Activated naive CD4-positive, alpha-beta T cell treated with Interleukin-2 at 50 U/mL for 16 hours (primary cell): Measurements from ENCODE around the gene FARP2.
"Not testable (repeated sequence)": the region's sequence is repeated elsewhere in the genome, so short reads cannot be mapped to it uniquely, and the experiment has no call there.

Source experiments
- DNase-seq: peaks from one replicate; pipeline ENCODE4 v3.0.0-alpha.2; 2020

FARP2 gene

DNA sequence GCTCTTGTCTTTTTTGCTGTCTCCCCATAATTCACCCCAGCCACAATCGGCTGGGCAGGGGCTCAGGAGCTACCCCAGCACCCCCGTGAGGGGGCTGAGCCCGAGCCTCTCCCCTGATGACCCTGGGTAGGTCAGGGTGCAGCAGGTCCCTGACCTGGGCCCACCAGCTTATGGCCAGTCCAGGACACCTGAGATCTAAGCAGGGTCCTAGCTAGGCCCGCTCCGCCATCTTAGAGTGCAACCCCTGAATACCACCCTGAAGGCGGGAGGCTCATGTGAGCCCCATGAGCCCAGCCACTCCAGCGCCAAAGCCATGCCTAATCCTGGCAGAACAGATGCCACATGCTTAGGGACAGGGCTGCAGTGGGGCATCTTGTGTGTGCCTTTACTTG lies 136.1 kb downstream of the FARP2 start:
- no peak for DNase-seq

- no peak for DNase-seq
These were observed 137.0 kb downstream of the FARP2 start for GRCh38 chr2:241493092-241493491.

DNA sequence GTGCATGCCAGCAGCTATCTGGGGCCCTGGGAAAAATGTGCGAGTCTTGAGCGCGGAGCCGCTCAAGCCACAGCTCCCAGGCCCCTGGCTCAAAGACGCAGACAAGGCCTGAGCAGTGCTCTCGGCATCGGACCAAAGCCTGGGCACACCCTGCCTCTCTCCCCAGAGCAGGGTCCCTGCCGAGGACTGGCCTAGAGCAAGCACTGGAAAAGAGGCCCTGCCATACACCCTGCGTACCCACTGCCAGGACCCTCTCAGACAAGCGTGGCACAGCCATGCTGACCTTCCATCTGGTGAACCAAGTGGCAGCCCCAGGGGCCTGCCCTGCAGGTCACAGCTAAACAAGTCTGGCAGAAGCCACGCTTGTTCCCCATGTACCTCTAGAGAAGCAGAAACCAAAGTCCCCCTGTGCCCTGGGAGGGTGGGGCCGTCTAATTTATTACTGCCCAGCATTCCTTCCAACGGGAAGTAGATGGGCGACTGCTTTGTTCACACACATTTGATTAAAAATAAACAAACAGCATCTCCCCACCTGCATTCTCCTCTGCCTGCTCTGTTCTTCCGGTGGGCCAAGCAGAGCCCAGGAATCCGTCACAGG lies 138.3 kb downstream of the FARP2 start:
- DNase-seq, result no peak

DNA sequence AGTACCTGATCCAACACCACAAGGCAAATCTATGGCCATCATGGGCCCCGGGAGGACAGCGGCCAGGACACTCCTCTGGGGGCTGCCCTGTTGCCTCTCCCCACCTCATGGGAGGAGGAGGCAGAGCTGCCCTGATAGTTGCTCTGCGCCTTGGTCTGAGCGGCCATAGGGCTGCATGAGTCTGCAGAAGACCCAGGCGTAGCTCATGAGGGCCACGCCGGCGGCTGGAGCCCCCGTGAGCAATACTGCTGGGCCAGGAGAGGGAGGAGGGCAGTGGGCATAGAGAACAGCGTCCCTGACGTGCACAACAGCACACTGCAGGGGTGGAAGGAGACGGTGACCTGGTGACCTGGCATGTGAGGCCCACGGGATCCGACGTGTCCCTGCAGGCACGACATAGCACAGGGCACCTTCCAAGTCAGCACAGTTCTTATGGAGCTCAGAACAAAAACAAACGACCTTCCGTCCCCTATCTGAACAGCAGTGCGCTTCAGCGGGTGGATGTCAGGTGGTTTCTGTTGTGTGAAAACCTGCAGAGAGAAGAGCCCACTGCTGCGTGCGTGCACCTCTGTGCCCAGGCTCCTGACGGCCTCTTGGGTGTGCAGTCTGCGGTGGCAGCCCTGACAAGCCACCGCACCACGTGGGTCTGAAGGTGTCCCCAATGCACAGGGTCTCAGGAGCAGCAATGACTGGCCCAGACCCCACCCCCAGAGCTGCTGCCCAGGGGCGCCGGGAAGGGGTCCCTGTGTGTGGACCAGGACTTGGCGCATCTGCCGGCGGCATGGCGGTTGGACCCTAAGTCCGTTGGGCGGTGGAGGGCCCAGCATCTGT lies 139.3 kb downstream of the FARP2 start:
- no peak for DNase-seq

DNA sequence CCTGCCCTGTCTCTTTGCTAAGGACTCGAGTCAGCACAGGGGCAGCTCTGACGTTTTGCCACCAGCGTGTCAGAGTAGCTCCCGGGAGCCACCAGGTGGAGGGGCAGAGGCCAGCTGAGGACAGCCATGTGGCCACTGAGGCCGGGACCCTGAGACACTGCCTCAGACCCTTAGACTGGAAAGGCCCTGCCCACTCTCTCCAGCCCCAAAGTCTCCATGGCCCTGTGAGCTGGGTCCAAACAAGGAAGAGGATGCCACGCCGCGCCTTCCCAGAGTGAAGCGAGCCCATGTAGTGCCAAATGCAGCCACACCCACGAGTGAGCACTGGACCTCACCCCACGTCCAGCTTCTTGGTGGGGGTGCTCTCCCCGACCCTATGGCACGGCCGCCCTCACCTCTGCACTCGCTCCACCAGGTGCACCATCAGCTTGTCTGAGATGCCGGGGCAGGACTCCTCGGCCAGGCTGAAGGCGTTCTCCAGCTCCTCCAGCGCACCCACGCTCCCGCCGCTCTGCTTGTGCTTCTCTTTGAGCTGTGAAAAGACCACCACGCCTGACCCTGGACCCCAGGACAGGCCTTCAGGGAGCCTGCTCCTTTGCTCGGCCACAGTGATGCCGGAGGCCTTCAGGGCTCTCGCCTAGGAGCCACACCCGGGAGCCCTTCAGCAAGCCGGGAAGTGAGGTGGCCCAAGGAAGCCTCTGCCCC lies 140.1 kb downstream of the FARP2 start:
- DNase-seq, result no peak

GRCh38 chr2:241496904-241497877 lies 141.1 kb downstream of the FARP2 start:
- DNase-seq, result no peak

GRCh38 chr2:241498115-241499070 lies 142.3 kb downstream of the FARP2 start:
- DNase-seq, result no peak

DNA sequence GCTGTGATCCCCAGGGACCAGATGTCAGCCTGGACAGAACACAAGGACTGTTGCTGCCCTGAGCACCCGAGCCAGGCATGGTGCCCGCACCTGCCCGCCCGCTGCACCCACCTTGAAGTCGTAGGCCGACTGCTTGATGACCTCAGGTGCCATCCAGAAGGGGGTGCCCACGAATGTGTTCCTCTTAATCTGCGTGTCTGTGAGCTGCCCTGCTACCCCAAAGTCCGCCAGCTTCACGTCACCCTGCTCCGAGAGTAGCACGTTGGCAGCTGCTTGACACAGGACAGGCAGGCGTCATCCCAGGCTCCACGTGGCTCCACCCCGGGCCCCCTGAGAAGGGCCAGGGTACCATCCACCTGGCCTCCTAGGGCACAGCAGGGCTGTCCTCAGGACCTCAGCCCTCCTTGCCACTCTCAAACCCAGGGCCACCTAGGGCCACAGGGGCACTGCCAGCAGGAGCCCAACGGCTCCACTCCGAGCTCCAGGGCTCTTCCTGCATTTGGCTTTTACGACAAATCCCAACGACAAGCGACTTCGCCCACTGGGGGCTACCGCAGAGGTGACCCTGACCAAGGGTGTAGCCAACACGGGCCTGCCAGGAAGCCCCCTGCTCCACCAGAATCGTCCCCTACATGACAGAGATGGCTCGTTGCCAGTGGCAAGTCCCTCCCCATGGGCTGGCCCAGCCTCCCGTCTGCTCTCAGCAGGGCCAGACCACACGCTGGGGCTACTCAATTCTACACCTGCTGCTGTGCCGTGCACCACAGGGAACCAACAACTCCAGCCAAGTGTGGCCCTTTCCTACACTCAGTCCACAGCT lies 143.3 kb downstream of the FARP2 start:
- no peak for DNase-seq

DNA sequence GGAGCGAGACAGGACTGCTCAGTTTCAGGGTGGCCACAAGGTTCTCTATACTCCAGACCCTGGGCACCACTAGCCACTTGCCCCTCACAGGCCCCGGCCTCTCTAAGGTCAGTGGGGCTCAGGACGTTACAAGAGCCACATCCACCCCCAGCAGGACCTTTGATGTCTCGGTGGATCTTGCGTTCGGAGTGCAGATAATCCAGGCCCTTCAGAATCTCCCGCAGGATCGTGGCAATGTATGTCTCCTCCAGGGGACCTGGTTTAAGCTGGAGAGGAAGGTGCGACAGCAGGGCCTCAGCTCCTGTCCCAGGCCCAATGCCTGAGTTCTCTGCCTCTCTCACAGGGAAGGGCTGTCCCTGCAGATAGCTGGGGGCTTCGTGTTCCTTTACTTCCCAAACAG lies 143.9 kb downstream of the FARP2 start:
- no peak for DNase-seq

DNA sequence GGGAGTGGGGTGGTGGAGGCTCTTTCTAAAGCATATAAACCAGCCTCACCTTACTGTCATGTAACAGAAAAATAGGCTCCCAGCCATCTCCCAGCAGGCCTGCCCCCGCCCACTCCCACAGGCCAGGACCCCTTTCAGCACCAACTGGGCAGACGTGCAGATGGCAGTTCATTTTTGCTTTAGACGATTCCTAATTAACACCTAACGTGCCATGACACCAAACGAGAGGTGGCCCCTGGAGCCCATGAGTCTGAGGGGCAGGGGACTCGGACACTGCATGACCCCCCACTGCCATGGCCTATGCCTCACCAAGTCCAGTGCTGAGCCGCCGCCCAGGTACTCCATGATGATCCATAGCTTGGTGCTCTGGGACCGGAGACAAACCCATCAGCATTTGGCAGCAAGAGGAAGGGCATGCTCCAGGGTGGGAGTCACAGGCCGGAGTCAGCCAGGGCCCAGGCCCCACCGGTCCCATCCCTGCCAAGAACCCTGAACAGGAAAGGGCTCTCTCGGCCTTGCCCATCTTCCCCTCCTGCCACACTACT lies 144.4 kb downstream of the FARP2 start:
- no peak for DNase-seq

GRCh38 chr2:241501099-241501541 lies 145.0 kb downstream of the FARP2 start:
- no peak for DNase-seq

DNA sequence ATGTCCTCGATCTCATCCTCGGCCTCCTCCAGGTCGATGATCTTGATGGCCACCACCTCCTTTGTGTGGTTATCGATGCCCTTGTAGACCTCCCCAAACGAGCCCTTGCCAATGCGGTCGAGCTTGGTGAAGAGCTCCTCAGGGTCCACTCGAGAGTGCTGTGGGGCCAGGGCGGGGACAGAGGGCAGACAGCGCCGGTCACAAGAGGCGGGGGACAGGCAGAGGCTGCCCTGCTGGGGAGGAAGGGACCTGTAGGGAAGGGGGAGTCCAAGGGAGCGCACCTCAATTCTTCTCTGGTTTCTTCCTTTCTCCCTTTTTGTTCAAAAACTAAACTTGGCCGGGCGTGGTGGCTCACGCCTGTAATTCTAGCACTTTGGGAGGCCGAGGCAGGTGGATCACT lies 145.5 kb downstream of the FARP2 start:
- no peak for DNase-seq

GRCh38 chr2:241502281-241502680 lies 146.2 kb downstream of the FARP2 start:
- no peak for DNase-seq

DNA sequence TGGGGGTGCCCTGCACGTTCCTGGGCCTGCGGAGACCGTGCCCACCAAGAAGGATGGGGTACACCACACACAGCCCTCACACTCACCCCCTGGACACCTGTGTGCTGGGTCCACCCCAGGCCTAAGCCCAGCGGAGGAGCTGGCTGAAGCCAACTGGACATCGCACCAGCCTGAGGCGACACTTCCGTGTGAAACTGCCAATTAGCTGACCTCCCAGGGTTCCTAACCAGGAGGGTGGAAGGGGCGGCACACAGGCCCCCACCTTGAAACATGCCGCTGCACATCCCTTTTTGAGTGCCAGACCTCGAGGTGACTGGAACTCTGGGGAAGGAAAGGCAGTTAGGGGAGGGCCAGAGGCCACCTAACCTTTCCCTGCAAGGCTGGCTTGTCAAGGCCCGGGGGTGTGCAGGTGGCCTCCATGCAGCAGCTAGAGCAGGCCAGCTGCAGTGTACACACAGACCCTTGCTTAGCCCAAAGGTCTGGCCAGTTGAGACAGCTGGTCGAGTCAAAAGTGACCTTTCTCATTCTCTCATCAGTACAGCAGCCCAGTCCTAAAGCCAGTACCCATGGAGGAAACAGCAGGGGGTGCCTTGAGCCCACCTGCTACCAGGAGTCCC lies 147.8 kb downstream of the FARP2 start:
- DNase-seq, result no peak

DNA sequence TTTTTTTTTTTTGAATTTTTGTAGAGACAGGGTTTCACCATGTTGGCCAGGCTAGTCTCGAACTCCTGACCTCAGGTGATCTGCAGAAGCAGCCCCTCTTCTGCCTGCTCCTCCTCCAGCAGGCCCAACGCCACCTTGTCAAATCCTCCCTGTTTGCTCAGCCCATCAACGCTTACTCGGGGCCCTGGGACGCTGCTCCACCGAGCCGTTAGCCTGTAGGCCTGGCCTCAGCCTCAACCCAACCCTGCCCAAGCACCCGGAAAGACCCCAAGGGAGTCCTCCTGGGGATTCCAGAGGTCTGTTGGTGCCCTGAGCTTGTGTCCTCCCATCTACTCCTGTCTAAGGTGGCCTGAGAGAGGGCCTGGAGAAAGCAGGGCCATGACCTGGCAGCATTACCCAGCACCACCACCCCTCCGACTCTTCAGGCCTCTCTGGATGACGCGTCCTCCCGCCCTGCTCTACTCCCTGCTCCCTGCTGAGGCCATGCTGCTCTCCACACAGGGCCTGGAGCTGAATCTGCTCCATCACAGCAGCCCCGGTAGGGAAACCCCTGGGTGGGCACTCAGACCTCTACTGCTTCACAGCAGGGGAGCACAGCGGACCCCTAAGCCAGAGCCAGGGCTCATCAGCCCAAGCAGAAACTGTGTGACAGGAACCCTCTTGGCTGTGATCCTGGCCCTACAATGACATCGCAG lies 149.1 kb downstream of the FARP2 start:
- DNase-seq, result no peak

GRCh38 chr2:241505781-241506201 lies 149.7 kb downstream of the FARP2 start:
- no peak for DNase-seq

GRCh38 chr2:241506317-241506716 lies 150.2 kb downstream of the FARP2 start:
- DNase-seq, result not testable (repeated sequence)

DNA sequence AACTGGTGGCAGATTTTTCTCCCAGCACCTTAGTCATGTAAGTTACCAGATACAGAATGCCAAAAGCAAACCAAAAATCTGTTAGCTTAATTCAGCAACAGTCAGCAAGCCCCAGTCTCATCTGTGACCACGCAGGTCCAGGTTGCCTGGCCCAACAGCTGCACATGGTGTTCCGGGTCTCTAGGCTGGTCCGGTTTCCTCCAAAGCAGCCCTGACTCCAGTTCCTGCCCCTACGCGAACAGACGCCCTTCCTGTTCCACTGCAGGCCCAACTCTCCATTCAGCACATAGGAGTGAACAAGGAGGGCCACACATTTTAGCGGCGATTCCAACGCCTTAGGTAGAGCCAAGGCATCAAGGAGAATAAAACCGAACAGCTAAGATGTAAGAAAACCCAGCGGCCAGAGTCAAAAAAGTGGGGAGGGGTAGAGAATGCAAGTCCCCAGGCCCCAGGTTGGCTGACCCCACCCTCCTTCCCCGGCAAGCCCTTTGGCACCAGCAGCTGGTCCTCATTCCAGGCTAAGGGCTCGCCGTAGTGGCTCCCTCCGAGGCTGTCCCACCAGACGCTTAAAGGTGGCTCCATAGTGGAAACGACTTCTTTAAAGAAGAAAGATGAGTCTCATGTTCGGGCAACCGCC lies 150.8 kb downstream of the FARP2 start:
- no peak for DNase-seq
